Upper lobe of left lung (tissue), 6 donors: ENCODE results near the gene TUBB4A. TPM values are rescaled to one million over a fixed set of nuclear protein-coding genes. Genes with fewer than 3 reads are reported as not detected.

Experiments used
- ATAC-seq, 2 donors: fragments of 200-7000 bp; cut with Tn5 transposase; one replicate each; pipeline ENCODE4 v1.9.1; 2022; ENCODE audit warnings: mild to moderate bottlenecking in 2 of 2, moderate library complexity in 2 of 2; ENCODE audit not compliant: low FRiP score in 2 of 2
- DNase-seq, 2 donors: peaks; one replicate each; pipeline ENCODE4 v3.0.0-alpha.2; 2019 to 2020
- H3K27ac ChIP-seq, 4 donors: fragments of 200-600 bp; sonication (generic); one replicate each; pipeline ENCODE4 v1.5.1; 2016 to 2019
- H3K27me3 ChIP-seq, 4 donors: fragments of 200-600 bp; sonication (generic); one replicate each; pipeline ENCODE4 v1.5.1; 2017 to 2019
- H3K36me3 ChIP-seq, 4 donors: fragments of 200-600 bp; sonication (generic); one replicate each; pipeline ENCODE4 v1.5.1; 2016 to 2019
- H3K4me1 ChIP-seq, 4 donors: fragments of 200-600 bp; sonication (generic); one replicate each; pipeline ENCODE4 v1.5.1; 2018 to 2019
- H3K4me3 ChIP-seq, 4 donors: fragments of 200-600 bp; sonication (generic); one replicate each; pipeline ENCODE4 v1.5.1; 2017 to 2019; ENCODE audit warnings: mild to moderate bottlenecking in 2 of 4, moderate library complexity in 1 of 4
- H3K9me3 ChIP-seq, 4 donors: fragments of 200-600 bp; sonication (generic); one replicate each; pipeline ENCODE4 v1.5.1; 2018 to 2019
- EP300 ChIP-seq, 4 donors: sonication (generic); formaldehyde crosslinking; IDR thresholded peaks; one replicate each; pipeline ENCODE4 v1.5.1; 2017; ENCODE audit warnings: antibody characterized with exemption in 4 of 4, control low read depth in 2 of 4
- POLR2A ChIP-seq, 4 donors: fragments of 450-650 bp; IDR thresholded peaks; one replicate each; pipeline ENCODE4 v1.5.1; 2016 to 2017; ENCODE audit warnings: antibody characterized with exemption in 4 of 4, mild to moderate bottlenecking in 2 of 4
- POLR2AphosphoS5 ChIP-seq, 2 donors: sonication (generic); formaldehyde crosslinking; IDR thresholded peaks; one replicate each; pipeline ENCODE4 v1.5.1; 2017; ENCODE audit warnings: antibody characterized with exemption in 2 of 2
- WGBS, 2 donors: methylation state at CpG; one replicate each; pipeline ENCODE4 v1.1.5; 2017 to 2018; 5-methylcytosine and 5-hydroxymethylcytosine counted together
- total RNA-seq, 6 donors: library from RNA; depleted of rRNA in 4 of 6; stranded (reverse); fragments of >200 nt in 4 of 6; gene quantifications; one replicate each; pipeline versions ENCODE4 v1.1.0 to v1.2.1, GENCODE V29; 2016 to 2021
- TF ChIP-seq, protein P1 (sequence below), 6 experiments: fragments of 450-650 bp in 4 of 6; fragments of 200-600 bp in 2 of 6; sonication (generic) in 2 of 6; IDR thresholded peaks; one replicate each; pipeline ENCODE4 v1.5.1; 2016 to 2019; ENCODE audit warnings: antibody characterized with exemption in 6 of 6
- donor health status: DM: no; HTN: no; CAD: no; lungs with moderate emphysema.
- donor health status: DM: no; HTN: yes; CAD: no; lungs with severe emphysema.

The TUBB4A gene
- total RNA-seq, 6 donors from 2014 or later: 0.54 to 1.5 (median 0.76) TPM; not detected in 1

DNA sequence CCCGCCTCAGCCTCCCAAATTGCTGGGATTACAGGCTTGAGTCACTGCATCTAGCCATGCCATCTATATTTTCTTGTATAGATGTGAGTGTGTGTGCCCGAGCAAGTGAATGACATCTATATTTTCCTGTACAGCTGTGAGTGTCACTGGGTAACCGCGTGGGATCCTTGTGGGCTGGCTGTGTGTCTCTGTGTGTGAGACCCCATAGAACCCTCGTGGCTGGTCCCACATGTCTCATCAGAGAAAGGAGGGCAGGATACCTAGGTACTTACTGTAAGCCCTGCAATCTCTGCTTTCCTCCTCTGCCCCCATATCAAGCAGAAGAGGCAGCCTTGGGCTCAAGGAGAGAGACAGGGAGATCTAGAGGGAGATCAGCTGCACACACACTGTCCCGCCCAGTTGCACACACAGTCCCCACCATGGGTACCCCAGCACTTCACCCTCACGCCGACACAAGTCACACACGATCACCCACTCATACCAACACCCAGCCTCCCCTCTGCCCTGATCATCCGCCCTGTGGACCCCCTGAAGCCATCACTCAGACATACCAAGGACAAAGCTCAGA lies 21.2 kb downstream of the TUBB4A start:
- Histone ChIP-seq H3K27ac (peak overlapping the region; percentile 31 to 85 (median 66)), H3K4me3 (peak overlapping the region in 3 of 4 donors; percentile 33 to 52 (median 46)), H3K9me3 (no peaks in the 10 kb centered on the region), H3K4me1 (peaks cover 3 to 14% (median 7%) of the 10 kb centered on the region in 4 donors), H3K27me3 (no peaks in the 10 kb centered on the region), H3K36me3 (peaks cover 0 to 4% (median under 1%) of the 10 kb centered on the region in 4 donors)
- ATAC-seq: no peak
- 63 to 80% methylated on average over 7 to 10 of the region's 10 CpGs for WGBS, 2 donors
- no peak for TF ChIP-seq POLR2A (IDR thresholded peaks at IDR 0.05)
- TF ChIP-seq EP300 (IDR thresholded peaks at IDR 0.05): no peak
- TF ChIP-seq, protein P1, sequence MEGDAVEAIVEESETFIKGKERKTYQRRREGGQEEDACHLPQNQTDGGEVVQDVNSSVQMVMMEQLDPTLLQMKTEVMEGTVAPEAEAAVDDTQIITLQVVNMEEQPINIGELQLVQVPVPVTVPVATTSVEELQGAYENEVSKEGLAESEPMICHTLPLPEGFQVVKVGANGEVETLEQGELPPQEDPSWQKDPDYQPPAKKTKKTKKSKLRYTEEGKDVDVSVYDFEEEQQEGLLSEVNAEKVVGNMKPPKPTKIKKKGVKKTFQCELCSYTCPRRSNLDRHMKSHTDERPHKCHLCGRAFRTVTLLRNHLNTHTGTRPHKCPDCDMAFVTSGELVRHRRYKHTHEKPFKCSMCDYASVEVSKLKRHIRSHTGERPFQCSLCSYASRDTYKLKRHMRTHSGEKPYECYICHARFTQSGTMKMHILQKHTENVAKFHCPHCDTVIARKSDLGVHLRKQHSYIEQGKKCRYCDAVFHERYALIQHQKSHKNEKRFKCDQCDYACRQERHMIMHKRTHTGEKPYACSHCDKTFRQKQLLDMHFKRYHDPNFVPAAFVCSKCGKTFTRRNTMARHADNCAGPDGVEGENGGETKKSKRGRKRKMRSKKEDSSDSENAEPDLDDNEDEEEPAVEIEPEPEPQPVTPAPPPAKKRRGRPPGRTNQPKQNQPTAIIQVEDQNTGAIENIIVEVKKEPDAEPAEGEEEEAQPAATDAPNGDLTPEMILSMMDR (IDR thresholded peaks at IDR 0.05): no peak
- TF ChIP-seq POLR2AphosphoS5 (IDR thresholded peaks at IDR 0.05): no peak
- DNase-seq: no peak

DNA sequence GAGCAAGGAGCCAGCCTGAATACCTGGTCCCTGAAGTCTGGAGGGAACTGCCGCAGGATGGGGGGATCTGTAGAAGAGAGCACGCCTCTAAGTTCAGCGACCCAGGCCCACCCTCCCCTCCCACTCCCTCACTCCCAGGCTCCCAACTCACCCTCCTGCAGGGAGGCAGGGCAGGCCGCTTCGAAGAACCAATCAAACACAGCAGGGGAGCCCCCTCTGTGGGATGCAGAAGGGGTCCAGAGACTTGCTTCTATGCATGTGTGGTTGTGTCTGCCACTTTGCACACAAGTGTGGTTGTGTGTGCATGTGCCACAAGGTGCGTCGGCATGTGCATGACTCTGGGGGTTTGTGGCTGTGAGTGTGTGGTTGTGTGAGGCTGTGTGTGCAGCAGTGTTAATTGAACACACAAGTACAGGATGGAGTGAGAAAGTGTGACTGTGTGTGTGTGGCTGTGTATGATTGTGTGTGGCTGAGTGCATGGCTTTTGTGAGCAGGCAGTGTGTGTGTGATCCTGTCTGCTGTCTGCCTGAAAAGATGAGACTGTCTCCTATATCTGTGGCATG lies 22.2 kb downstream of the TUBB4A start:
- WGBS, 2 donors: 43 to 72% methylated on average over 5 to 7 of the region's 7 CpGs
- Histone ChIP-seq H3K36me3 (peaks cover 0 to 7% (median 2%) of the 10 kb centered on the region in 4 donors), H3K27ac (no peak overlapping the region), H3K9me3 (no peaks in the 10 kb centered on the region), H3K27me3 (no peaks in the 10 kb centered on the region), H3K4me1 (peaks cover 3 to 22% (median 12%) of the 10 kb centered on the region in 4 donors), H3K4me3 (no peak overlapping the region)
- no peak for TF ChIP-seq POLR2AphosphoS5 (IDR thresholded peaks at IDR 0.05)
- no peak for TF ChIP-seq POLR2A (IDR thresholded peaks at IDR 0.05)
- TF ChIP-seq, protein P1 (IDR thresholded peaks at IDR 0.05): no peak
- no peak for TF ChIP-seq EP300 (IDR thresholded peaks at IDR 0.05)
- DNase-seq (no peak), ATAC-seq (no peak)

DNA sequence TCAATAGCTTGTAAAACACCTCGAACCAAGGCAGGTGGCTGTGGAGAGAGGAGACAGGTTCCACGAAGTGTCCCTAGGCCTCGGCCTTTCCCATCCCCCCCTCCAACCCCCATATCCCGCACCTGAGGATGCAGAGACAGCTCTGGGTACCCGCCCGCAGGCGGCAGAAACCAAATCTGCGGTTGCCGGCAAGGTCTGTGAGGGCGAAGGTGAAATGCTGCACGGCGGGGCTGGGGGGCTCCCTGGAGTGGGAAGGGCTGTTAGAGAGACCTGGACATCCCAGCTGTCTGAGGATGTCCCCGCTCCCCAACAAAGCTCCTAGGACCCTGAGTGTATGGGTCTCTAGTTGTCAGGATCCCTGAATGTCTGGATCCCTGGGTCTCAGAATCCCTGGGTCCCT lies 23.3 kb downstream of the TUBB4A start:
- Histone ChIP-seq H3K9me3 (no peaks in the 10 kb centered on the region), H3K36me3 (peaks cover 0 to 7% (median 2%) of the 10 kb centered on the region in 4 donors), H3K4me3 (no peak overlapping the region), H3K27ac (no peak overlapping the region), H3K4me1 (peaks cover 3 to 22% (median 12%) of the 10 kb centered on the region in 4 donors), H3K27me3 (no peaks in the 10 kb centered on the region)
- WGBS, 2 donors: 90 to 96% methylated on average over 8 to 13 of the region's 13 CpGs
- DNase-seq (peak in 1 of 2 donors; percentile 35), ATAC-seq (no peak)
- TF ChIP-seq POLR2A (IDR thresholded peaks at IDR 0.05) (no peak), EP300 (IDR thresholded peaks at IDR 0.05) (no peak), POLR2AphosphoS5 (IDR thresholded peaks at IDR 0.05) (no peak)
- TF ChIP-seq, protein P1 (IDR thresholded peaks at IDR 0.05): no peak

DNA sequence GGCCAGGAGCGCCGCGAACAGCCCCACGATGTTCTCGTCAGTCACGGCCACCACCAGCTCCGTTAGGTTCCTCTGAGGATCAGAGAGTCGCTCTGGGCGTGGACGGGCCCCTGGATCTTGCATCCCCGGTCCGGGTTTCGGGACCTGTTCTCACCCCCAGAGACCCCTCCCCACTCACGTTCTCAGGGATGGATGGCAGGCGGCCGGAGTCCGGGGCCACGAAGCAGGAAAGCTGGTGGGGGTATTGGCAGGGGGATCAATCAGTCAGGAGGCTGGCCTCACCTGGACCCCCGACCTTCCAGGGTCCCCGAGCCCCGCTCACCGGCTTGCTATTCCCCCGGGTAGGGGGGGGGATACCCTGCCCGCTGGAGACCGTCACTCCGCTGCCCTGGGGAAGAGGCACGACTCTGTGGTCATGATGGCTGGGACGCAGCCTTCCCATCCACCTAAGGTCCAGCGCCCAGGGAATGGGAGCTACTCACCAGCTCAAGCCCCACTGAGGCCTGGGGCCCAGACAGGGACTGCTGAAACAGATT lies 25.1 kb downstream of the TUBB4A start:
- Histone ChIP-seq H3K4me3 (peak overlapping the region in 3 of 4 donors; percentile 26 to 41 (median 27)), H3K27ac (no peak overlapping the region), H3K4me1 (peaks cover 3 to 22% (median 12%) of the 10 kb centered on the region in 4 donors), H3K36me3 (peaks cover 0 to 7% (median 2%) of the 10 kb centered on the region in 4 donors), H3K9me3 (no peaks in the 10 kb centered on the region), H3K27me3 (no peaks in the 10 kb centered on the region)
- TF ChIP-seq EP300 (IDR thresholded peaks at IDR 0.05): no peak
- TF ChIP-seq, protein P1 (IDR thresholded peaks at IDR 0.05): no peak
- TF ChIP-seq POLR2AphosphoS5 (IDR thresholded peaks at IDR 0.05): no peak
- TF ChIP-seq POLR2A (IDR thresholded peaks at IDR 0.05): no peak
- ATAC-seq: no peak
- peak in 1 of 2 donors; percentile 68 for DNase-seq
- WGBS, 2 donors: 75 to 76% methylated on average over 4 to 6 of the region's 29 CpGs
